ENCODE data around the gene TPSAB1. TPM values are rescaled to one million over a fixed set of nuclear protein-coding genes. Genes with fewer than 3 reads are reported as not detected.
"Not testable (repeated sequence)": the region's sequence is repeated elsewhere in the genome, so short reads cannot be mapped to it uniquely, and the experiment has no call there.

The TPSAB1 gene
- total RNA-seq, 1 experiment from 2014 or later = not detected

GRCh38 chr16:1225728-1226311 lies 14.7 kb upstream of the TPSAB1 start:
- H3K36me3 ChIP-seq (ENCODE audit: control insufficient read depth, insufficient read depth, low read length); in situ Hi-C loops (cut with HindIII; ENCODE audit: low pct_unique_long_range_greater_than_20kb, low sequenced_read_pairs); DNase-seq (ENCODE audit: low read depth, low spot score); H3K9me3 ChIP-seq (ENCODE audit: control insufficient read depth, insufficient read depth, low read depth, low read length); H3K27me3 ChIP-seq (ENCODE audit: control insufficient read depth, insufficient read depth, low read length); H3K4me3 ChIP-seq (ENCODE audit: low read depth in 2 of 2, low read length in 2 of 2); POLR2A ChIA-PET; BruUV-seq (replicated peaks); intact Hi-C loops (cut with micrococcal nuclease; ENCODE audit: unreplicated experiment): not testable (repeated sequence)
- peak; percentile 73 for ATAC-seq
- TF ChIP-seq TCF7L2 (IDR thresholded peaks at IDR 0.05; ENCODE audit: low read depth, low read length) = peak; percentile 48; the same call in 1 of the 2 replicates
- peaks cover 12% of the 10 kb centered on the region for H3K4me1 ChIP-seq (ENCODE audit: control insufficient read depth, insufficient read depth, low read length)
- H3K27ac ChIP-seq (ENCODE audit: low read length) = peak overlapping the region; percentile 84
- CTCF ChIA-PET = interaction anchor here (0.6 kb wide), 1 partner anchor 105 kb away, joined by 8 read pairs; no protein-coding TSS in a partner anchor

- POLR2A ChIA-PET = not testable (repeated sequence)
- H3K4me1 ChIP-seq (ENCODE audit: control insufficient read depth, insufficient read depth, low read length) = peaks cover 12% of the 10 kb centered on the region
These were observed 13.8 kb upstream of the TPSAB1 start for GRCh38 chr16:1226692-1227091.

GRCh38 chr16:1228227-1228626 lies 12.3 kb upstream of the TPSAB1 start:
- BruUV-seq (replicated peaks); H3K27me3 ChIP-seq (ENCODE audit: control insufficient read depth, insufficient read depth, low read length); CTCF ChIA-PET; in situ Hi-C loops (cut with HindIII; ENCODE audit: low pct_unique_long_range_greater_than_20kb, low sequenced_read_pairs); intact Hi-C loops (cut with micrococcal nuclease; ENCODE audit: unreplicated experiment); H3K36me3 ChIP-seq (ENCODE audit: control insufficient read depth, insufficient read depth, low read length); H3K27ac ChIP-seq (ENCODE audit: low read length); H3K4me3 ChIP-seq (ENCODE audit: low read depth in 2 of 2, low read length in 2 of 2); POLR2A ChIA-PET; DNase-seq (ENCODE audit: low read depth, low spot score); ATAC-seq; H3K9me3 ChIP-seq (ENCODE audit: control insufficient read depth, insufficient read depth, low read depth, low read length): not testable (repeated sequence)
- peaks cover 12% of the 10 kb centered on the region for H3K4me1 ChIP-seq (ENCODE audit: control insufficient read depth, insufficient read depth, low read length)

More at GRCh38 chr16:1226692-1227091, 13.8 kb upstream of the TPSAB1 start:
- H3K27ac ChIP-seq (ENCODE audit: low read length); H3K36me3 ChIP-seq (ENCODE audit: control insufficient read depth, insufficient read depth, low read length); intact Hi-C loops (cut with micrococcal nuclease; ENCODE audit: unreplicated experiment); H3K4me3 ChIP-seq (ENCODE audit: low read depth in 2 of 2, low read length in 2 of 2); H3K9me3 ChIP-seq (ENCODE audit: control insufficient read depth, insufficient read depth, low read depth, low read length); BruUV-seq (replicated peaks); CTCF ChIA-PET; ATAC-seq; in situ Hi-C loops (cut with HindIII; ENCODE audit: low pct_unique_long_range_greater_than_20kb, low sequenced_read_pairs); H3K27me3 ChIP-seq (ENCODE audit: control insufficient read depth, insufficient read depth, low read length); DNase-seq (ENCODE audit: low read depth, low spot score): not testable (repeated sequence)

GRCh38 chr16:1229476-1229875 lies 11.0 kb upstream of the TPSAB1 start:
- intact Hi-C loops (cut with micrococcal nuclease; ENCODE audit: unreplicated experiment); CTCF ChIA-PET; BruUV-seq (replicated peaks); DNase-seq (ENCODE audit: low read depth, low spot score); H3K27ac ChIP-seq (ENCODE audit: low read length); H3K4me3 ChIP-seq (ENCODE audit: low read depth in 2 of 2, low read length in 2 of 2); POLR2A ChIA-PET; H3K9me3 ChIP-seq (ENCODE audit: control insufficient read depth, insufficient read depth, low read depth, low read length); H3K27me3 ChIP-seq (ENCODE audit: control insufficient read depth, insufficient read depth, low read length); ATAC-seq; in situ Hi-C loops (cut with HindIII; ENCODE audit: low pct_unique_long_range_greater_than_20kb, low sequenced_read_pairs); H3K36me3 ChIP-seq (ENCODE audit: control insufficient read depth, insufficient read depth, low read length): not testable (repeated sequence)
- peaks cover 12% of the 10 kb centered on the region for H3K4me1 ChIP-seq (ENCODE audit: control insufficient read depth, insufficient read depth, low read length)

GRCh38 chr16:1230084-1230470 lies 10.4 kb upstream of the TPSAB1 start, which contains the start of gene TPSB2:
Gene TPSB2 (minus strand): TSS chr16:1230184. CDS start chr16:1229951, 233 bp downstream.
- H3K4me1 ChIP-seq (ENCODE audit: control insufficient read depth, insufficient read depth, low read length); POLR2A ChIA-PET; intact Hi-C loops (cut with micrococcal nuclease; ENCODE audit: unreplicated experiment); CTCF ChIA-PET; in situ Hi-C loops (cut with HindIII; ENCODE audit: low pct_unique_long_range_greater_than_20kb, low sequenced_read_pairs); H3K27me3 ChIP-seq (ENCODE audit: control insufficient read depth, insufficient read depth, low read length); H3K36me3 ChIP-seq (ENCODE audit: control insufficient read depth, insufficient read depth, low read length); H3K9me3 ChIP-seq (ENCODE audit: control insufficient read depth, insufficient read depth, low read depth, low read length); DNase-seq (ENCODE audit: low read depth, low spot score); H3K27ac ChIP-seq (ENCODE audit: low read length); BruUV-seq (replicated peaks); H3K4me3 ChIP-seq (ENCODE audit: low read depth in 2 of 2, low read length in 2 of 2); ATAC-seq: not testable (repeated sequence)

- DNase-seq (ENCODE audit: low read depth, low spot score); ATAC-seq; BruUV-seq (replicated peaks); POLR2A ChIA-PET; H3K36me3 ChIP-seq (ENCODE audit: control insufficient read depth, insufficient read depth, low read length); intact Hi-C loops (cut with micrococcal nuclease; ENCODE audit: unreplicated experiment); H3K27ac ChIP-seq (ENCODE audit: low read length); H3K4me3 ChIP-seq (ENCODE audit: low read depth in 2 of 2, low read length in 2 of 2); H3K9me3 ChIP-seq (ENCODE audit: control insufficient read depth, insufficient read depth, low read depth, low read length); in situ Hi-C loops (cut with HindIII; ENCODE audit: low pct_unique_long_range_greater_than_20kb, low sequenced_read_pairs); CTCF ChIA-PET; H3K4me1 ChIP-seq (ENCODE audit: control insufficient read depth, insufficient read depth, low read length); H3K27me3 ChIP-seq (ENCODE audit: control insufficient read depth, insufficient read depth, low read length): not testable (repeated sequence)
These were observed 9.9 kb upstream of the TPSAB1 start for GRCh38 chr16:1230471-1231212.

GRCh38 chr16:1231301-1231700 lies 9.2 kb upstream of the TPSAB1 start:
- intact Hi-C loops (cut with micrococcal nuclease; ENCODE audit: unreplicated experiment); in situ Hi-C loops (cut with HindIII; ENCODE audit: low pct_unique_long_range_greater_than_20kb, low sequenced_read_pairs); H3K4me1 ChIP-seq (ENCODE audit: control insufficient read depth, insufficient read depth, low read length); H3K4me3 ChIP-seq (ENCODE audit: low read depth in 2 of 2, low read length in 2 of 2); BruUV-seq (replicated peaks); H3K36me3 ChIP-seq (ENCODE audit: control insufficient read depth, insufficient read depth, low read length); POLR2A ChIA-PET; DNase-seq (ENCODE audit: low read depth, low spot score); H3K27me3 ChIP-seq (ENCODE audit: control insufficient read depth, insufficient read depth, low read length); CTCF ChIA-PET; H3K9me3 ChIP-seq (ENCODE audit: control insufficient read depth, insufficient read depth, low read depth, low read length); H3K27ac ChIP-seq (ENCODE audit: low read length); ATAC-seq: not testable (repeated sequence)
